KBM-7 (cell line): ENCODE measurements around the gene EVL.

Experiments
- DNase-seq: peaks from one replicate; pipeline ENCODE4 v3.0.0-alpha.2; 2015
- in situ Hi-C: fragments of 300-500 bp; cut with MboI; formaldehyde crosslinking; loops from 2 replicates; pipeline ENCODE4 v1.14.3; 2020; ENCODE audit warnings: low sequenced_read_pairs, low pct_unique_long_range_greater_than_20kb, mixed read lengths

EVL gene

DNA sequence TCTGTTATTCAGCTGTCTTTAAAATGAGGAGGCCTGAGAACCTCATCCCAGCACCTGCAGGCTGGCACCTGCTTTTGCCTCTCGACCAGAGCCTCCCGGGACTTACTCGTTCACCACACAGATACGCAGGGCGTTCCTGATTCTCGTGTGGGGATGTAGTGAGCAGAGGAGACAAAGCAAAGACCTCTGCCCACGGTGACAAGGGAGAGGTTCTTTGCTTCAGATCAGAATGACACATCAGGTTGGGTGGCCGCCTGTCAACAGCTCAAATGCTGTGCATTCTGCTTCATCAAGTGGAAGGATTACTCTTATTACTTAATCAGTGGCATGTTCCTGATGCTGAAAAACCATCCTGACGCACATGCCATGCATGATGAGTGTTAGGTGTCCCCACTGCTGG lies 69.9 kb downstream of the EVL start:
- no peak for DNase-seq
- in situ Hi-C loops: no loop called here

DNA sequence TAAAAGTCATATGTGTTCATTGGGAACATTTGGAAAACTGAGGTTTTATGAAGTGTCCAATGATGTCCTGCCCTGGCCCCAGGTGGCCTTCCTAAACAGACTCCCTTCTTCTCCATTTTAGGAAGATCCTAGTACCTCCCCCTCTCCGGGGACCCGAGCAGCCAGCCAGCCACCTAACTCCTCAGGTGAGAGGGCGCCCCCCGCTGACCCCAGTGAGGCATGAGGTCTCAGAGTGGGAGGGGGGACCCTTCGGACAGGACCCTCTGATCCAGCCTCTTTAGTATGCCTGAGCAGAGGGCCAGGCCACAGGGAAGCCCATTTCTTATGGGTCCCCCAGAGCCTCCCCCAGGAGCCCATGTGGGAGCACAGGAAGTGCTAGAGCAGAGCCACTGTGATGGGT lies 70.6 kb downstream of the EVL start:
- DNase-seq: no peak
- in situ Hi-C loops: no loop called here

DNA sequence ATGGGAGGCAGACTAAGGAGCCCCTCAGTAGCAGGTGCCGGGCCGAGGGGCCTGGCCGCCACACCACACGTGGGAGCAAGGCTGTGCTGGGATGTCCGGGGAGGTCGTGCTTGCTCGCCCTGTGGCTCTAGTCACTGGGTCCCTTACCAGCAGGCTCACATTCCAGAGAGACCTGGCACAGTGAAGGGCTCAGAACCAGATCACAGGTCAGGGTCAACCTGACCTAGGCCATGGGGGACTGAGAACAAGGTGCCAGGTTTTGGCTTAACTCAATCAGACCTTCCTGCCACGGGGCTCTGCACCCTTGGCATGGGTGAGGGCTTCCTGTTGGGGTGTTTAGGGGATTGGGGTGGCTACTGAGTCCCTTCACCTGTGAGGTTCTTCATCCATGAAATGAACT lies 72.0 kb downstream of the EVL start:
- no peak for DNase-seq
- in situ Hi-C loops: no loop called here

DNA sequence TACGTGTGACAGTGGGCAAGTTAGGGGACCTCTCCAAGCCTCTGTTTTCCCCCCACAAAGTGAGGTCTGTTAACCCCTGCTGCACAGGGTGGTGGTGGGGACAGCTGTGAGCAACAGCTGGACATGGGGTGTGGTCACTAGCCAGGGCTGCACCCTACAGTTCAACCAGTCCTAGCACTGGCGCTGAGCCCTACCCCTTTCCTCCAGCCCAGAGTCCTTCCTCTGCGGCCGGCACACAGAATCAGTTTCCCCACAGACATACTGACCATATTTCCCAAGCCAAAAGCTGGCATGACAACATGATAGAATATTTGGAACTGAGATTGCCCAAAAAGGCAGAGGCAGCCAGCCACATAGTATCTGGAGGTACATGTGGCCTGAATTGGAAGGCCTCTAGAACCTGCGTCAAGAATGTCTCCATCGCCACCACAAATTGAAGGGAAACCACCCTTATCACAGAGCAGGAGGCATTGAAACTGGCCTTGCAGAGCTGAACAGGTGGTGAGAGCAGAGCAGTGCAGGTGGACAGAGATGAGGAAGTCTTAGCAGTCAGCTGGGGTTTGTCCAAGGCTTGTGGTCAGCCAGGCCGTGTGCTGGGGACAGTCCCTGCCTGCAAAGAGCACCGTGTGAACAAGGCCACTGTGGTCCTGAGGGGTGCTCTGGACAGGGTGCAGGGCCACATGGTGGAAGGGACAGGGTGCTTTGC lies 73.0 kb downstream of the EVL start:
- in situ Hi-C loops: no loop called here
- no peak for DNase-seq

DNA sequence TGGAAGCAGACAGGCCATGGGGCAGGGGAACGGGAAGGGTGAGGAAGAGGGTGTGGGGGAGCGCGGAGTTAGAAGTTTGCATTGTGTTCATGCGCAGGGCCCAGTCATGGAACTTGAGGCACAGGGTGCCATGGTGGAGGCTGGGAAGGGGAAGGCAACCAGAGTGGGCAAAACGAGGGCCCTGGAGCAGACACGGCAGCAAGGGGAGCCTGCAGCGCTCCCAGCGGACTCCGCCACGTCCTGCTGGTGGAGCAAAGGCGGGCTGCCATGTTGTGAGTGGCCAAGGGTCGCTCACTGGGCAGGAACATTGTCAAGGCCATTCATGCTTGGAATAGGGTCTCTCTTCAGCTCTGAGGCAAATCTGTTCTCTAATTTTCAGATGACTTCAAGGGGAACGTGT lies 73.7 kb downstream of the EVL start:
- no peak for DNase-seq
- in situ Hi-C loops: no loop called here

DNA sequence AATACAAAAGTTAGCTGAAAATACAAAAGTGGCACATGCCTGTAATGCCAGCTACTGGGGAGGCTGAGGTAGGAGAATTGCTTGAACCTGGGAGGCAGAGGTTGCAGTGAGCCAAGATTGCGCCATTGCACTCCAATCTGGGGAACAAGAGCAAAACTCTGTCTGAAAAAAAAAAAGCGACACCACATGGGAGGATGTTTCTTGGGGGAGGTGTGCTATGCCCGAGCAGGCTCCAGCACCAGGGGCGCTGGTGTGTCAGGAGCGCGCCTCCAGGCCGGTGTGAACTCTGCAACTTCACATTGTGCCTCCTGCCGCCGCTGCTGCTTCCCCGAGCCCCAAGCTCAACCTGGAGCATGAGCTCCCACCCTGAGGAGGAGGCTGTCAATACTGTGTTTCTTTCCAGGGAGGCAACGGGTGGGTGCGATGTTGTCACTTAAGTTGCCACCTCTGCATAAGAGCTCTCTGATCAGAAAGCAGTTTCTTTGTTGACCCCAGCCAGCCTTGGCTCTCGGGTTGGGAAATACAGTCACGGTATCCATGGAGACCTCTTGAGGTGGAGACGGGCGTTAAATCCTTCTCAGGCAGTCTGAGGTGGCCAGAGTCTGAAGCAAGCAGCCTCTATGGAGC lies 75.3 kb downstream of the EVL start:
- in situ Hi-C loops: no loop called here
- DNase-seq: no peak

DNA sequence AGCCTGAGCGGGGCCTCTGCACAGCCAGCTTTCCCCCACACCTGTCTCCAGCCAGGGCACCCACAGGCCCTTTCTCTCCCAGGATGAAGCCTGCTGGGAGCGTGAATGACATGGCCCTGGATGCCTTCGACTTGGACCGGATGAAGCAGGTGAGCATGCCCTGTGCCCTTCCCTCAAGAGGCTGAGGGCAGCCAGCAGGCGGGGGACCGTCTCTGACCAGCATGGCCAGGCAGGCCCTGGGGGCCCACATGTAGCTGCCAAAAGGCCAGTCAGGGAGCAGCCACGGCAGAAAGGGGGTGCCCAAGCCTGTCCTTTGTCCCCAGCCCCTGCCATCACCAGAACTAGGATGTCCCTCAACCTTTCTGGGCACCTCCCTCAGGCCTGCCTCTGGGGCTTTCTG lies 75.9 kb downstream of the EVL start:
- DNase-seq: no peak
- in situ Hi-C loops: no loop called here

DNA sequence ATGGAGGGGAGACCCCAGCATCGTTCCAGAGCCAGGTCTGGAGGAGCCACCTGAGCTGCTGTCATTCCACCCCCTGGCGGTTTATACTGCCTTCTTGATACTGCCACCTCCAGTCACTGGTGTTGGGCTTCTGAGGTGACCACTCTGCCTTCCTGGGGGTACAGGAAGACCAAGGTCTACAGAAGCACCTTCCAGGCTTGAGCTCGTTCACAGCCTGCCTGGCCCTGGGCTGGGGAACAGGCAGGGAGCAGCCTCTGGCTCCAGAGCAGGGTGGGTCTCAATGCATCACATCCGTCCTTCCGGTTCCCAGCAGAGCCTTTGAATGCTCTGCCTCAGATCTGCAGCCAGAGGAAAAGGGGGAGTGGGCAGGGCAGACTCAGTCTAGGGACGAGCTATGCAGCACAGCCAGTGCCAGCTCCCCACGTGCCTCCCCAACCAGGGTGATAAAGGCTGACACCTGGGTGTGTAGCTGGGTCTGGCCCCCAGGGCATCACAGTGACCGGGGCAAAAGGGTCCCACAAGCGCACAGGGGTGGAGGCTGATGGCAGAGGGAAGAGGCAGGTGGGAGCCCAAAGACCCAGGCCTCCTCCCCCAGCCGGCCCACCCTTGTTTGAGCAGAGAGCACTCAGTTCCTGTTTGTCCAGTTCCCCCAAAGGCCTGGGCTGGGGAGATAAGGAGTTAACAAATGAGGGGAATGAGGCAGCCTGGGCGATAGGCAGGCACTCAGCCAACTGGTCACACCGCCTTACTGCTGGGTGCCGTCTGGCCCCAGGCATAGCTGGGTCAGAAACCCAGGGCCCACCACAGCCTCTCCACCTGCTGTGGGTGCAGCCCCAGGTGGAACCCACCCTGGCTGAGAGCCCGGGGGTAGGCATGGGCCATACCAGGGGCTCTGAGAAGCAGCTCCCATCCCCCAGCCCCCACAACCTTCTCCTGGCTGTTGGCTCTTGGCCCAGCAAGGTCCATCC lies 77.1 kb downstream of the EVL start:
- DNase-seq: no peak
- in situ Hi-C loops: no loop called here

DNA sequence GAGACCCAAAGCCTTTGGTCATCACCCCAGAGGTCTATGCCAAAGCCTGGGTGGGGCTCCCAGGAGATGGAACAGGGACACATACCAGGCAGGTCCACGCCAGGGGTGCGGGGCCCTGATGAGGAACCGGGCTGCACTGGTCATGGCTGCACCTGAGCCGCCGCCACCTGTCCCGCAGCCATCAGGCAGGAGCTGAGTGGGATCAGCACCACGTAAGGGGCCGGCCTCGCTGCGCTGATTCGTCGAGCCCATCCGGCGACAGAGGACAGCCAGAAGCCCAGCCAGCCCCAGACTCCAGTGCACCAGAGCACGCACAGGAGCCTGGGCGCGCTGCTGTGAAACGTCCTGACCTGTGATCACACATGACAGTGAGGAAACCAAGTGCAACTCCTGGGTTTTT lies 78.3 kb downstream of the EVL start:
- DNase-seq: no peak
- in situ Hi-C loops: no loop called here

DNA sequence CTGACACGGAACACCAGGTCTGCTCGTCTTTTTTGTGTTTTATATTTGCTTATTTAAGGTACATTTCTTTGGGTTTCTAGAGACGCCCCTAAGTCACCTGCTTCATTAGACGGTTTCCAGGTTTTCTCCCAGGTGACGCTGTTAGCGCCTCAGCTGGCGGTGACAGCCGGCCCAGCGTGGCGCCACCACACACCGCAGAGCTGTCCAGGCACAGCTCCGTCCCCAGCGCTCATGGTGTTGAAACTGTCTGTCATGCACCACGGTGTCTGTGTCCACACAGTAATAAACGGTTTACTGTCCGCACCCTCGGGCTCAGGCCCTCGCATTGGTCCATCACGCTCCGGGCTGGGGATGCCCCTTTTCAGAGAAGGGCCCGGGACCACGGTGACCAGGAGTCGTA lies 78.7 kb downstream of the EVL start:
- in situ Hi-C loops: no loop called here
- DNase-seq: no peak

DNA sequence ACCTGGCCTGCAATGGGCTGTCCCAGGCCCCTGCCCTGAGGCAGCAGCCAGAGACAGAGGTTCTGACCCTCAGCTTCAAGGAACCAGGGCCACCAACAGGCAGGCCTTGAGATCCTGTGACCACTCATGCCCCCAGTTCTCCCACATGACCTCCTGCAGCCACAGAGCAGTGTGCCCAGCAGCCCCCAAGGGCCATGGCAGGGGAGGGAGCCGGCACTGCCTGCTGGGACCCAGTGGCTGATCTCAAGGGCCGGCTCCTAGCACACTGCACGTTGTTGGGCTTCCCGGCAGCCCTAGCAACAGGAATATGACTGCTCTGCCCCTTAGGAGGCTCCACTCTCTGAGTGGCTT lies 79.4 kb downstream of the EVL start:
- no peak for DNase-seq
- in situ Hi-C loops: no loop called here

DNA sequence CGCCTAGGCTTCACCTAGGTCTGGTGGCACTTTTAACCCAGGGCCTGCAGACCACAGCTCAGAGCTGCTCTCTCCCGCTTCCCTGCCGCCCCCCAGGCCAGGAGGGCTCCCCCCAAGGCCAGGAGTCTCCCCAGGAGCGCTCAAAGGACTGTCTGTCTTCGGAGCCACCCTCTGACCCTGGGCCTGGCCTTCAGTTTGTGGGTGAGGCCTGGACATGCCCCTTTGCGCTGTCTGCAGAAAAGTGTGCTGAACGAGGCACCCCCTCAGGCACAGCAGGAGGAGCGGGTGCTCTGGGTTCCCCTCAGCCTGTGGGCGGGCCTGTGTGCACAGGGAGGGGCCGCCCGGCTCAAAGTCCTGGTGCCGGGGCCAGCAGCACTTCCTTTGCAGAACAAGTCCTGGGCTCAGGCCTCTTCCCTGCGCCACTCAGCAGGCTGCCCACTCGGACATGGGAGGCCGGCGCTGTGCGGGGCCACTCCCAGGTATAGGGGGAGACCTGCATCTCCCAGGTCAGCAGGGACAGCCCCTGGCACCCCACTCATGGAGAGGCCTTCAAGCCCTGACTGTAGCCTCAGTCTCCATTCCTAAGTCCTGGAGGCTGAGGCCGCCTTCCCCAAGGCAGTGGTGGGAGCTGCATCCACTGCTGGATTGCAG lies 79.9 kb downstream of the EVL start:
- in situ Hi-C loops: no loop called here

DNA sequence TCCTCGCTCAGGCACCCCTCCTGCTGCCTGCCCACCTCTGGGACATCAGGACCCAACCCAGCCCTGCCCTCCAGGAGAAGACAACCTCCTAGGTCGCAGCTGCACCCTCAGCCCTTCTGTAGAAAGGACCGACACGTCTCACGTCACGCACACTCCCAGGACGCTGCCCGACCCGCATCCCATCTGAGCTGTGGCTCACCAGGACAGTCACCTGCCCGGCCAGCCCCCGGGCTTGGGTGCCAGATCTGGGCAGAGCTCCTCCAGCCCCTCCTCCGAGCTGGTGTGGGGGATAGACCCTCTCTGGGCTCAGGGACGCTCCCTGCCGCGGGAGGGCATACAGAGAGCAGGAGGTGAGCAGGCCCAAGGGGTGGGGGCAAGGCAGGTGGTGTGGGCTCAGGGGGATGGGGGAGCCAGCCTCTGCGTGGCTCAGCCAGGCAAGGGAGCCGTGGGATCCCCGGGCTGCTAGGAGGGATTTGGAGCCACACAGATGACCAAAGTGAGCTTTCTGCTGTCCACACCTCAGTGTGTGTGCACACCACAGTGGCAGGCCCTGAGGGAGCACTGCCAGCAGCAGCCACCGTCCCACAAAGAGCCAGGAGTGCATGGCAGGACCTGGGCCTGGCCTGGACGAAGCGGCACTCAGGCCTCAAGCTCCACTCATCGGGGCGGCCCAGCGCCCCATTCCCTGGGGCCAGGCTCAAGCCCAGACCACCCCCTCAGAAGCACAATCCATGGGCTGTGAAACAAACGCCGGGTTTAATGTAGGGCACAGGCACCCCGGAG lies 80.7 kb downstream of the EVL start:
- in situ Hi-C loops: no loop called here
- DNase-seq: no peak

More for the DNA sequence above, 79.9 kb downstream of the EVL start:
- no peak for DNase-seq

DNA sequence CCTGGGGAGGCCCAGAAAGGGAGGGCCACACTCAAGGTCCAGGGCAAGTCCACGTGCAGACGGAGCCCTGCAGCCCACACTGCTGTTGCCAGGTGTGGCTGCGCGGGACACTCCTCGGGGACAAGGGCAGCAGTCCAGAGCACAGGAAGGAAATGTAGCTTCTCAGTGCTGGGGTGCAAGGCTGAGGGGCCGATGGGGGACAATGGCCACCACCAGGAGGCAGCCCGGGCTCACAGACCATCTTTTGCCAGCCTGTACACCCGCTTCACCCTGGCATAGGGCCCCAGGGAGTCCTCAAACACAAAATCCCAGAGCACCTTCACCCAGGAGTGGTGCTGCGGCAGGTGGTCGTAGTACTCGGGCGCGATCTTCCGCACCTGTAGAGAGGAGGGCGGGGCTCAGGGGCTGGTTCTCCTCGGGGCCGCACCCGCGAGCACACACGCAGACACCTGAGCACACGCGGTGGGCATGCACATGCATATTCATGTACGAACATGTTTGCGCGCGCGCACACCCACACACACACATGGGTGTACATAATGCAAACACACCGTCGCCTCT lies 81.4 kb downstream of the EVL start:
- in situ Hi-C loops: no loop called here
- DNase-seq: peak; percentile 54

DNA sequence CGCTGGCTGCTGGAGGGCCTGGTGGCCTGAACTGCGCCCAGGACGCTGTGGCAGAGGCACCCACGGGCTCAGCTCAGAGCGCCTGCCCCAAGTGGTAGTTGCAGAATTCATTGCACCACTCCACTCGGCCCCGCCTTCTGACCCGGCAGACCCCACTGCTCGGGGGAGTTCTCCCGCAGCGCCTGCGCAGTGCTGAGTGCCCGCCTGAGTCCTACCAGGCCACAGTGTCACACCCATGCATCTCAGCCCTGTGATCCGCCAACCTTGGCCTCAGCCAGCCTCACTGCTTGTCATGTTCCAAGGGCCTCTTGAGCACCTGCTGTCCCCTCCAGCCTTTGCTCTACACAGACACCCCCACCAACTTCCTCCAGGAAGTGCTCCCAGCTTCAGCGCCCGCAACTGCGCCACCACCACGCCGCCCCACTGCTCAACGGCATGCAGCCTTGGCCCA lies 82.0 kb downstream of the EVL start:
- DNase-seq: peak; percentile 55

DNA sequence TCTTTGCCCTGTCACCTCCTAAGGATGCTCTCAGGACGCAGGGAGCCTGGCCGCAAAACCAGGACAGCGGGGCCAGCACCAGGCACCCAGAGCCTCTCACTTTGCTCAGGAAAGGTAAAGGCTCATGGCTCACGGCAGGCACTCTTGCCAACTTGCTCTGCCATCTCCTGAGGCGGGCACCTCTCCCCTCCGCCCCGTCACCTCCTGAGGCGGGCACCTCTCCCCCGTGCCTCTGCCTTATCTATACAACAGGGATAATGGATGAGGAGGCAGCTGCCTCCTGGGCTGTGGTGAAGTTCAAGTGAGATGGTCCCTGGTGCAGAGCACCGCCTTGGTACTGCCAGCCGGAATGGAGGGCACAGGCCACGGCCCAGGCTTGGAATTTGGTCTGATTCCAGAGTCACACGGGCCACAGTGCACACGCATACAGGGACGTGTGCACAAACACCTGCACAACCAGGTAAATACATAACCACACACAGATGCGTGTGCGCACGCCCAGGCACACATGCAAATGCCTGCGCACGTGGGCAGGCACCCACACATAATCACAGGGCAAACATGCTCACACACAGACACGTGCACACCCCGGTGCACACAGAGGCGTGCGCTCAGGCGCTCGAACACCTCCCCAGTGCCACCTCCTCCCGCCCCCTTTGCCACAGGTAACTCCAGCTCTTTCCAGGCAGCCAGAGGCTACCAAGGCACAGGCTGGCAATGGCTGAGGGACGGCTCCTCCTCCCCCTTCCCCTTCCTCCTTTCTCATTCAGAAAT lies 82.7 kb downstream of the EVL start:
- in situ Hi-C loops: no loop called here
- no peak for DNase-seq

More for the DNA sequence above, 82.0 kb downstream of the EVL start:
- in situ Hi-C loops: no loop called here

DNA sequence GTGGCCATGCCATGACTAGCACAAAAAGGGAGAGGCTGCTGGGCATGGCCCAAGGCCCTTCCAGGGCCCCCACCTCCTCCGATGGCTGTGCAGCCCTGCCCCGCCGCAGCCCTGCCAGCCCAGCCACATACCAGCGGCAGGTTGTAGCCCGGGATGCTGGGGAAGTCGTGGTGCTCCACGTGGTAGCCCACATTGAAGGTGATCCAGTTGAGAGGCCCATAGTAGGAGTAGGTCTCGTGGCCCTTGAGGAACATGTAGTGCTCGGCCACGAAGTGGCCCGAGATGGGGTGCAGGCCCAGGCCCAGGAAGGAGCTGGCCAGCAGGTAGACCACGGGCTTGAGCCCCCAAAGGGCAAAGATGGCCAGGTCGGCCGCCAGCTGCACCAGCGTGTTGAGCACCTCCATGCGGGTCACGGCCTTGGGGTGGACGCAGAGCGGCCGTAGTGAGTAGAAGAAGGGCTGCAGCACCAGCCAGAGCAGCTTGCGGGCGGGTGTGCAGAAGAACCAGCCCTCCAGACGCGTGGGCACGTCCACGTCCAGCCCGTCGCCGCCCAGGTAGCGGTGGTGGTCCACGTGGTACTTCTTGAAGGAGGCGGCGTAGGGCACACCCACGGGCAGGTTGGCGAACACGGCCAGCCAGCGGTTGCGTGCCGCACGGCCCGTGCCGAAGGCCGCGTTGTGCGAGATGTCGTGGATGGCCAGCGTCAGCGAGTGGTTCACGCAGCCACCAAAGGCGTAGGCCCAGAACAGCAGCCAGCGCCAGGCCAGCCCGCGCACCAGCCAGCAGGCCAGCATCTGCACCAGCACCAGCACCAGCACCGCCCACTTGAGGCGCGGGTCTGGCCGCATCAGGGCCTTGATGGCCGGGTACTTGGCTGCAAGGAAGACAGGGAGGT lies 83.9 kb downstream of the EVL start:
- DNase-seq: no peak
- in situ Hi-C loops: no loop called here
